Right lobe of liver (tissue), 6 donors: Measurements from ENCODE around the gene GSTA4. TPM values are rescaled to one million over a fixed set of nuclear protein-coding genes. Genes with fewer than 3 reads are reported as not detected.
"Not testable (repeated sequence)": the region's sequence is repeated elsewhere in the genome, so short reads cannot be mapped to it uniquely, and the experiment has no call there.

ENCODE experiments used
- ATAC-seq, 4 donors: fragments of 200-7000 bp; cut with Tn5 transposase; one replicate each; pipeline ENCODE4 v1.9.1; 2020; ENCODE audit warnings: mild to moderate bottlenecking in 4 of 4, moderate library complexity in 4 of 4
- DNase-seq, 3 donors: peaks; one replicate each; pipeline ENCODE4 v3.0.0-alpha.2; 2020
- H3K27ac ChIP-seq, 3 donors: fragments of 200-600 bp; one replicate each; pipeline ENCODE4 v1.8.0; 2022
- H3K27me3 ChIP-seq, 2 donors: fragments of 200-600 bp; one replicate each; pipeline ENCODE4 v1.8.0; 2022
- H3K36me3 ChIP-seq, 4 donors: fragments of 200-600 bp; sonication (generic) in 1 of 4; one replicate each; pipeline versions ENCODE4 v1.5.1 to v1.8.0; 2017 to 2022; ENCODE audit warnings: control low read depth in 1 of 4
- H3K4me1 ChIP-seq, 4 donors: fragments of 200-600 bp; sonication (generic) in 1 of 4; one replicate each; pipeline versions ENCODE4 v1.5.1 to v1.8.0; 2017 to 2022; ENCODE audit warnings: control low read depth in 1 of 4
- H3K4me3 ChIP-seq, 3 donors: fragments of 200-600 bp; one replicate each; pipeline ENCODE4 v1.8.0; 2022
- H3K9me3 ChIP-seq, 4 donors: fragments of 200-600 bp; sonication (generic) in 1 of 4; one replicate each; pipeline versions ENCODE4 v1.5.1 to v1.8.0; 2017 to 2022; ENCODE audit warnings: control low read depth in 1 of 4
- POLR2A ChIP-seq: fragments of 450-650 bp; IDR thresholded peaks from one replicate; pipeline ENCODE4 v1.6.1; 2017; ENCODE audit warnings: antibody characterized with exemption, mild to moderate bottlenecking
- WGBS: methylation state at CpG from one replicate; pipeline ENCODE4 v1.1.6; 2018; ENCODE audit warnings: low coverage, low lambda C conversion rate; ENCODE audit not compliant: insufficient coverage; ENCODE audit errors: missing lambda C conversion rate; 5-methylcytosine and 5-hydroxymethylcytosine counted together
- intact Hi-C, 2 donors: fragments of 100-400 bp; cut with DNase I; formaldehyde crosslinking; loops; one replicate each; pipeline versions ENCODE4 v1.11.2 to v1.14.1; 2022
- total RNA-seq, 6 experiments: library from RNA; depleted of rRNA in 2 of 6; stranded (reverse); fragments of >200 nt in 2 of 6; fragmentation: NEBNext Ultra II Directional in 3 of 6; extraction: Animal tissue kit (Norgen Biotek cat#: 25700) in 3 of 6; gene quantifications; one replicate each; pipeline versions ENCODE4 v1.1.0 to v1.2.4, GENCODE V29; 2016 to 2023
- TF ChIP-seq, protein P1 (sequence below), 4 donors: fragments of 200-600 bp in 3 of 4; fragments of 450-650 bp in 1 of 4; IDR thresholded peaks; one replicate each; pipeline versions ENCODE4 v1.5.1 to v1.8.0; 2016 to 2022; ENCODE audit warnings: antibody characterized with exemption in 4 of 4, mild to moderate bottlenecking in 2 of 4
- donor health status: DM: no; HTN: yes; CAD: no.
- donor health status: DM: no; HTN: no; CAD: no.
- donor health status: DM: no; HTN: no; CAD: no.
- donor health status: DM: no; HTN: yes; CAD: no.
- donor health status: DM: no; HTN: yes; CAD: no.

GSTA4 gene
- total RNA-seq, 6 experiments from 2014 or later = 4.8 to 23.1 (median 9.2) TPM

- no peak overlapping the region for H3K27ac ChIP-seq
- no peaks in the 10 kb centered on the region for H3K4me1 ChIP-seq
- no peak overlapping the region for H3K4me3 ChIP-seq
- 83% methylated on average over 7 of the region's 7 CpGs for WGBS
- intact Hi-C loops = no loop called here
- H3K27me3 ChIP-seq = no peaks in the 10 kb centered on the region
- no peaks in the 10 kb centered on the region for H3K9me3 ChIP-seq
- no peak for DNase-seq
- no peaks in the 10 kb centered on the region for H3K36me3 ChIP-seq
- ATAC-seq = no peak
- TF ChIP-seq, protein P1, sequence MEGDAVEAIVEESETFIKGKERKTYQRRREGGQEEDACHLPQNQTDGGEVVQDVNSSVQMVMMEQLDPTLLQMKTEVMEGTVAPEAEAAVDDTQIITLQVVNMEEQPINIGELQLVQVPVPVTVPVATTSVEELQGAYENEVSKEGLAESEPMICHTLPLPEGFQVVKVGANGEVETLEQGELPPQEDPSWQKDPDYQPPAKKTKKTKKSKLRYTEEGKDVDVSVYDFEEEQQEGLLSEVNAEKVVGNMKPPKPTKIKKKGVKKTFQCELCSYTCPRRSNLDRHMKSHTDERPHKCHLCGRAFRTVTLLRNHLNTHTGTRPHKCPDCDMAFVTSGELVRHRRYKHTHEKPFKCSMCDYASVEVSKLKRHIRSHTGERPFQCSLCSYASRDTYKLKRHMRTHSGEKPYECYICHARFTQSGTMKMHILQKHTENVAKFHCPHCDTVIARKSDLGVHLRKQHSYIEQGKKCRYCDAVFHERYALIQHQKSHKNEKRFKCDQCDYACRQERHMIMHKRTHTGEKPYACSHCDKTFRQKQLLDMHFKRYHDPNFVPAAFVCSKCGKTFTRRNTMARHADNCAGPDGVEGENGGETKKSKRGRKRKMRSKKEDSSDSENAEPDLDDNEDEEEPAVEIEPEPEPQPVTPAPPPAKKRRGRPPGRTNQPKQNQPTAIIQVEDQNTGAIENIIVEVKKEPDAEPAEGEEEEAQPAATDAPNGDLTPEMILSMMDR (IDR thresholded peaks at IDR 0.05) = no peak
- TF ChIP-seq POLR2A = no peak
Observed at GRCh38 chr6:52955871-52956270, 39.2 kb downstream of the GSTA4 start.

DNA sequence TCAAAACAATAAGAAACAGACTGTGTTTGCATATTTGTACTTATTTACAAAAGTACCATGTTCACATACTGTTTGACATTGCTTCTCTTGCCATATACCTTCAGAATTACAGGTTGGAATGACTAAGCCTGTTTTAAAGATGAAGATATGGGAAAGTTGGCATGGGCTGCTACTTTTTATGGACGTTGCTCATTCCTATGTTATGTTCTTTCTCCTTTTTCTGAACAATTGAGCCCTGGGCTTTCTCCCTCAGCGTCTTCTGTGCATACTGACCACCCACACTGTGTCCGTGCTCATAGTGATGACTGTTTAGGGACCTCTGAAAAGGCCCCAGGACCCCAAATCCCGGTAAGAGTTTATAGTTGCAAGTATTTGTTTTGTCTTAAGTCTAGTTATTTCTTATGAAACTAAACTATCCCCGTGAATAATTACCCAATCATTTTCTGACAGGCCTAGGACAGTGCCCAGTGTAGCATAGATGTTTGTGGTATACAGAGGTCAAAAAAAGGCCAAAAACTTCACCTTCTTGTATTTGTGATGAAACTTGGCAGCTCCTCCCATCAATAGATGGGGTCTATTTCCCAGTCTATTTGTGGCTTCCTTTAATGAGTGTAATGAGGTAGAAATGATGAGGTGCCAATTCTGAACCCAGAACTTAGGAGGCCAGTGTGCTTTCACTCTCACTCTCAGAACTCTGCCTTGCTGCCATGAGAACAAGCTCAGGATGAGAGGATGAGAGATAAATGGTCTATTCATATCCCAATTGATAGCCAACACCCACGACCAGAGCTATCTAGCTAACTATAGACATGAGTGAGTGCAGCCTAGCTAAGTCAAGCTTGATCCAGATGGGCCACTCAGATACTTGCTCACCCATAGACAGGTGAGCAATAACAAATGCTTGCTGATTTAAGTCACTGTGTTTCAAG lies 40.9 kb downstream of the GSTA4 start:
- ATAC-seq (no peak), DNase-seq (no peak)
- no peaks in the 10 kb centered on the region for H3K27me3 ChIP-seq
- no peaks in the 10 kb centered on the region for H3K9me3 ChIP-seq
- no peak overlapping the region for H3K4me3 ChIP-seq
- no peaks in the 10 kb centered on the region for H3K36me3 ChIP-seq
- 63% methylated on average over 6 of the region's 6 CpGs for WGBS
- TF ChIP-seq, protein P1 (IDR thresholded peaks at IDR 0.05) = no peak
- TF ChIP-seq POLR2A = no peak
- H3K27ac ChIP-seq = no peak overlapping the region
- intact Hi-C loops = no loop called here
- H3K4me1 ChIP-seq = no peaks in the 10 kb centered on the region

- DNase-seq (no peak), ATAC-seq (no peak)
- no peak for TF ChIP-seq POLR2A
- TF ChIP-seq, protein P1 (IDR thresholded peaks at IDR 0.05) = no peak
- Histone ChIP-seq H3K36me3 (no peaks in the 10 kb centered on the region), H3K4me1 (no peaks in the 10 kb centered on the region), H3K27ac (no peak overlapping the region), H3K9me3 (no peaks in the 10 kb centered on the region), H3K4me3 (no peak overlapping the region), H3K27me3 (no peaks in the 10 kb centered on the region)
- WGBS = 30% methylated on average over 5 of the region's 5 CpGs
- intact Hi-C loops = no loop called here
Observed at GRCh38 chr6:52946306-52946705, 48.8 kb downstream of the GSTA4 start.

DNA sequence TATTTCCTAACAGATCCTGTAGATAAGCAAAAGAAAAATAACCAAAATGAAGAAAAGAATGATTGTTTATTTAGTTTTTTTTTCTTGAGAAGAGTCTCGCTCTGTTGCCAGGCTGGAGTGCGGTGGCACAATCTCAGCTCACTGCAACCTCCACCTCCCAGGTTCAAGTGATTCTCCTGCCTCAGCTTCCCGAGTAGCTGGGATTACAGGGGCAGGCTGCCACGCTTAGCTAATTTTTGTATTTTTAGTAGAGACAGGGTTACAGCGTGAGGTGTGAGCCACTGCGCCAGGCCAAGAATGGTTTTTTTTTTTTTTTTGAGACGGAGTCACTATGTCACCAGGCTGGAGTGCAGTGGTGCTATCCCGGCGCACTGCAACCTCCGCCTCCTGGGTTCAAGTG lies 52.3 kb downstream of the GSTA4 start:
- intact Hi-C loops, H3K9me3 ChIP-seq, H3K36me3 ChIP-seq, H3K27ac ChIP-seq, DNase-seq, ATAC-seq, H3K4me3 ChIP-seq, H3K27me3 ChIP-seq, H3K4me1 ChIP-seq: not testable (repeated sequence)
- 81% methylated on average over 7 of the region's 10 CpGs for WGBS

GRCh38 chr6:52942221-52942620 lies 52.9 kb downstream of the GSTA4 start:
- Histone ChIP-seq H3K4me3 (no peak overlapping the region), H3K9me3 (no peaks in the 10 kb centered on the region), H3K4me1 (no peaks in the 10 kb centered on the region), H3K36me3 (no peaks in the 10 kb centered on the region), H3K27ac (no peak overlapping the region), H3K27me3 (no peaks in the 10 kb centered on the region)
- ATAC-seq (no peak), DNase-seq (no peak)
- WGBS = 81% methylated on average over 4 of the region's 4 CpGs
- TF ChIP-seq, protein P1 (IDR thresholded peaks at IDR 0.05) = no peak
- TF ChIP-seq POLR2A = no peak
- intact Hi-C loops = no loop called here
